Cardiac muscle cell (in vitro differentiated cells and primary cell): ENCODE results near the gene TMCO5A. TPM values are rescaled to one million over a fixed set of nuclear protein-coding genes. Genes with fewer than 3 reads are reported as not detected.

Source experiments
- DNase-seq, 2 donors: peaks; one replicate each; pipeline versions ENCODE4 v3.0.0 to v3.0.0-alpha.2; 2010 to 2017; ENCODE audit warnings: low read depth in 1 of 2, low spot score in 1 of 2
- H3K27ac ChIP-seq: fragments of 200-600 bp; sonication (generic); 2 replicates; pipeline ENCODE4 v1.5.1; 2016
- H3K27me3 ChIP-seq: fragments of 200-600 bp; sonication (generic); 2 replicates; pipeline ENCODE4 v1.6.0; 2016; ENCODE audit warnings: control low read depth
- H3K36me3 ChIP-seq: fragments of 200-600 bp; sonication (generic); 2 replicates; pipeline ENCODE4 v1.5.1; 2016; ENCODE audit warnings: control low read depth
- H3K4me1 ChIP-seq: fragments of 200-600 bp; sonication (generic); 2 replicates; pipeline ENCODE4 v1.8.1; 2017; ENCODE audit warnings: low read depth, mild to moderate bottlenecking, mixed run types
- H3K4me3 ChIP-seq: fragments of 200-600 bp; sonication (generic); 2 replicates; pipeline ENCODE4 v1.5.1; 2016; ENCODE audit warnings: mild to moderate bottlenecking
- H3K9me3 ChIP-seq: fragments of 200-600 bp; sonication (generic); 2 replicates; pipeline ENCODE4 v1.5.1; 2017; ENCODE audit warnings: low read depth, mild to moderate bottlenecking, control low read depth
- CTCF ChIP-seq: IDR thresholded peaks from 2 replicates; pipeline ENCODE4 v1.5.1; 2012; ENCODE audit warnings: low read depth, mild to moderate bottlenecking, low read length
- polyA plus RNA-seq: library from polyadenylated mRNA; unstranded; fragments of >200 nt; fragmentation: Nextera tagmentation; extraction: Ambion mirVana; gene quantifications from 2 replicates; pipeline ENCODE4 v1.2.1, GENCODE V29; 2016
- total RNA-seq: library from RNA; depleted of rRNA; stranded (reverse); fragments of >200 nt; gene quantifications from 2 replicates; pipeline ENCODE4 v1.2.3, GENCODE V29; 2016

TMCO5A gene
- not detected in 2 replicates for total RNA-seq
- polyA plus RNA-seq, result not detected in 2 replicates

- H3K27me3 ChIP-seq, result no peaks in the 10 kb centered on the region
- no peak within 1 kb of the TSS for H3K4me3 ChIP-seq
- no peak for DNase-seq
- no peaks in the 10 kb centered on the region for H3K4me1 ChIP-seq
- no peaks in the 10 kb centered on the region for H3K36me3 ChIP-seq
- no peak for TF ChIP-seq CTCF
- H3K9me3 ChIP-seq, result no peaks in the 10 kb centered on the region
- H3K27ac ChIP-seq, result no peak within 1 kb of the TSS
These were observed at the start of gene TMCO5A for GRCh38 chr15:37934340-37934739. Gene TMCO5A (plus strand): TSS chr15:37934640. CDS start chr15:37936324, 1,684 bp downstream.

GRCh38 chr15:37885651-37886050 is 48.8 kb upstream of the TMCO5A start:
- Histone ChIP-seq H3K4me1 (peaks cover 4% of the 10 kb centered on the region), H3K9me3 (no peaks in the 10 kb centered on the region), H3K27me3 (no peaks in the 10 kb centered on the region), H3K27ac (no peak overlapping the region), H3K36me3 (no peaks in the 10 kb centered on the region), H3K4me3 (no peak overlapping the region)
- no peak for DNase-seq
- TF ChIP-seq CTCF, result no peak

GRCh38 chr15:37888356-37888755 is 46.1 kb upstream of the TMCO5A start:
- Histone ChIP-seq H3K4me3 (no peak overlapping the region), H3K4me1 (peaks cover 4% of the 10 kb centered on the region), H3K27ac (no peak overlapping the region), H3K9me3 (no peaks in the 10 kb centered on the region), H3K27me3 (no peaks in the 10 kb centered on the region), H3K36me3 (no peaks in the 10 kb centered on the region)
- DNase-seq, result no peak
- no peak for TF ChIP-seq CTCF

GRCh38 chr15:37891766-37892368 is 42.6 kb upstream of the TMCO5A start:
- Histone ChIP-seq H3K36me3 (no peaks in the 10 kb centered on the region), H3K4me1 (no peaks in the 10 kb centered on the region), H3K27ac (no peak overlapping the region), H3K9me3 (no peaks in the 10 kb centered on the region), H3K4me3 (no peak overlapping the region), H3K27me3 (no peaks in the 10 kb centered on the region)
- TF ChIP-seq CTCF, result peak; percentile 89
- DNase-seq, result peak; percentile 71 to 72

- no peak for TF ChIP-seq CTCF
- Histone ChIP-seq H3K36me3 (no peaks in the 10 kb centered on the region), H3K9me3 (no peaks in the 10 kb centered on the region), H3K27ac (no peak overlapping the region), H3K4me3 (no peak overlapping the region), H3K4me1 (no peaks in the 10 kb centered on the region), H3K27me3 (no peaks in the 10 kb centered on the region)
- no peak for DNase-seq
These were observed 41.1 kb upstream of the TMCO5A start for GRCh38 chr15:37893309-37893708.
